DMS114 treated with DMSO at 0.1 percent for 48 hours (cell line): ENCODE data around the gene ACSS1.

ENCODE experiments used
- DNase-seq: peaks from one replicate; lab custom pipeline; 2025; ENCODE audit not compliant: unreplicated experiment; lab: John Stamatoyannopoulos, UW

Gene ACSS1

GRCh38 chr20:25033265-25033923 lies 24.5 kb downstream of the ACSS1 start:
- DNase-seq = no peak

DNA sequence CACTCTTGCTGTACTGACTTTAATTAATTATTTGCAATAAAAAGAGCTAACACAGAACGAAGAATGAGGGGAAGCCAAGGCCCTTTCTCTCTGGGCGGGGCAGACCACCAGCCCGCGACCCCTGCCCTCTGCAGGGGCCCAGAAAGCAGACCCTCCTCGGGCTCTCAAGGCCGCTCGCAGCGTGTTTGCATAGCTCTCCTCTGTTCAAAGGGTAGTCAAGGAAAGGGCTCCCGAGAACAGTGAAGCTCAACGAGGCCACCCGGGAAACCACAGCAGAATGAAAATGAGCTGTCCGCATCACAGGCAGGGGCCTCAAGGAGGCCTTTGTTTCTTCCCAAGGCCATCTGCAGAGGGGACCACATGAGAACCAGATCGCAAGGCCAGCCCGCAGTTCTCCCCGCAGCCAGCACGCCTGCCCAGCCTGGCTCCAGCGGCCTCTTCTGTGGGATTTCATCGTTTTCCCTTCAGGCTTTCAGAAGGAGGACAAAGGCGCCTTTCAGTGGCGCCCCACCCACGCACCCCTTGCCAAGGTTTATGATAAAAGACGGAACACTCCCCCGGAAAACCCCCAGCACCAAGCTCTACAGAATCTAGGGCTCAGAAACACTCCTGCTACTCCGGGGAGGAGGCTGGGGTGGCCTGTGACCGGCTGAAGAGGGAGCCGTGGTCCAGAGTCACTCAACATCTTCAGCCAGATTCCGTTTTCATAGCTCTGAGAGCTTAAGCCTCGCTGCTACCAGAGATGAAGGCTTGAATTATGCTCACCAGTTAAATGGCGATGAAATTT lies 25.3 kb downstream of the ACSS1 start:
- no peak for DNase-seq

GRCh38 chr20:25032065-25032477 lies 25.9 kb downstream of the ACSS1 start:
- no peak for DNase-seq

GRCh38 chr20:25031241-25031640 lies 26.7 kb downstream of the ACSS1 start:
- DNase-seq = no peak

GRCh38 chr20:25030649-25031207 lies 27.2 kb downstream of the ACSS1 start:
- no peak for DNase-seq

DNA sequence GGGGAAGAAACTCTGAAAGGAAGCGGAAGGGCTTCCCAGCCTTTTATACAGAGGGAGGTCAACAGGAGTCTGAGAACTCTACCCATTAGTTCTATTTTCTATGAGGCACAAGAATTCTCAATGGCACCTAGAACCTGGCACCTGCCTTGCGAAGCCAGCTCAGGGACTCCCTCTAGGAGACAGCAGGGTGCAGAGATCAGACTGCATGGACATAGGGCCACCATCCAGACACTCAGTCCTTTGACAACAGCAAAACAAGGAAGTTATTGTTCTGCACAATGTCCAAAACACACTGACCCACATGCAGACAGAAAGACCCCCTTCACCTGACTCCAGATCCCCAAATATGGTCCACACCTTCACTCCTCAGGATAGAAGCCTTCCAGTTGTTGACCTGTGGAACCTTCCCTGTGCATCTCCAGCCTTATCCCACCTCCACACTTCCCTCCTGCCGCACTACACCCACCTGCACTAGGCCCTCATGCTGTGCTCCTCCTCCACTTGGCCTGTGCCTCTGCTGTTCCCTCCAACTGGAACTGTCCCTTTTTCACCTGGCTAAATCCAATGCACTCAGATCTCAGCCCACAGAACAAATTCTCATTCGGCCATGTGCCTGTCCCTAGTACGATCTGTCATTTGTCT lies 27.8 kb downstream of the ACSS1 start:
- no peak for DNase-seq

DNA sequence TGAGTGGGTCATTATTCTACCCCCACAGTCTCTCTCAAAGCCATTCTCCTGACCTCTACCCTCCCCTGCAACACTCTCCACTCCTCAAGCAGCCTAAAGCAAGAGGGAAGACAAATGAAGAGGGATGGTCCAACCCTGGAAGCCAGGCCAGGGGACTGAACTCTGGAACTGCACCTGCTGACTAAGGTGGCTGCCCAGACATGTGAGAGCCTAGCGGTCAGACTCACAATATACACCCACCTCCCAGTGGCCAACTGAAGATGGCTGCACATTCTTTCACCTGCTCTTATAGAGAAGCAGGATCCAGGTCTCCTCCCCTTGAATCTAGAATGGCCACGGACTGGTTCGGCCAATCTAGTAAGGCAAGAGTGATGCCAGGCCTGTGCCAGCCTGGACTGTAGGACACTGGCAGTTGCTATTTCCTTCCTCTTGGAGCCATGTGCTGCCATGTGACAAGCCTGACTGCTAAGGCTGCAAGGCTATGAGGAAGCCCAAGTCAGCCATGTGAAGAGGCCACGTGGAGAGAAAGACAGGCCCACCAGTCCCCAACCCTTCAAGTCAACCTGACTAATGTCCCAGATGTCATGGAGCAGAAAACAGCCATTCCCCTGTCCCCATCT lies 31.8 kb downstream of the ACSS1 start:
- DNase-seq = no peak

GRCh38 chr20:25025091-25025861 lies 32.7 kb downstream of the ACSS1 start:
- no peak for DNase-seq

- no peak for DNase-seq
Observed at GRCh38 chr20:25024171-25024570, 33.8 kb downstream of the ACSS1 start.

- DNase-seq = no peak
Observed at GRCh38 chr20:25023356-25023755, 34.6 kb downstream of the ACSS1 start.

DNA sequence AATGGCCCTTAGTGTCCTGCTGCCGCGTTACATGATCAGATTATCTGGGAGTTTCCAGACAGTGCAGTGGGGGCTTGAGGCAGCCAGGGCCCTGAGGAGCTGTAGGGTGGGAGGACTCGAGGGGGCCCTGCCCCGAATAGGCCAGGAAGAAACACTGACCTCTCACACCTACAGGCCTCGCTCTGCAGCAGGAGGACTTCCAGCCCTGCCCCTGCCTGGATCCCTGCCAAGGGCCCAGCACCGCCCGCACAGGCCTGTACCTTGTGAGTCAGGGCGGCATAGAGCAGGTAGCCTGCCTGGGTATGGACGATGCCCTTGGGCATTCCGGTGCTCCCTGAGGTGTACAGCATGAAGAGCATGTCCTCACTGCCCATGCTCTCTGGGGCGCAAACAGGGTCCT lies 35.3 kb downstream of the ACSS1 start:
- no peak for DNase-seq

GRCh38 chr20:25021336-25021735 lies 36.6 kb downstream of the ACSS1 start:
- DNase-seq = no peak

DNA sequence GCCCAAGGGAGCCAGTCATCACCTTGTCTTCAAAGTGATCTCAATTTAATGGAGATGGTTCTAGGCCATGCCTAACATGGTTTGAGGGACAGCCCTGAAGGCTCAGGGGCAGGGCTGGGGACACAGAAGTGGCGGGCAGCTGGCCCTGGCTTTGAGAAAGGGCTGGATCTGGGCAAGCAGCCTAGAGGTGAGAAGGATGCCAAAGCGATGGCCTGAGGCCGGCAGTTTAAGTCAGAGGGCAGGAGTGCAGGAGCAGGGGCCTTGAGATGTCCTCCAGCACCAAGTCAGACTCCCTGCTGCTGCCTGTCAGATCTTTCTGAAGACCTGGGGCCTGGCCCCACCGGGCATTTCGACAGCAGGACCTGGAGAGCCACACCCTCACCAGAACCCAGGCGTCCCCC lies 37.0 kb downstream of the ACSS1 start:
- DNase-seq = no peak

DNA sequence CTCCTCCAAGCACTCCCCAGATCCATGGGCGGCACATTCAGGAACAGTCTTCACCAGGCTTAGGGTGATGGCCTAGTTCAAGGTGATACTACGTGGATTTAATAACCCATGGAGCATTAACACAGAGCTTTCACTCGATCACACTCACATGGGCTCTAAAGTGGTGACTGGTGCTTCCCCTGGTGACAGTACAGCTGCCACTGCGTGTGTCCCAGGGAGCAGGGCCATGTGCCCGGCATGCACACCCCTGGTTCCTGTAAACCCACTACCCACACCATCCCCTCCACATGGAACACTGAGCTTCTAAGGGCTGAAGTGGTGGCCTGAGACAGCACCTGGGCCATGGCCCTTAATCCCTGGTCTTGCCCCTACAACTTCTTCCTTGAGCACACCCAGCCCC lies 37.6 kb downstream of the ACSS1 start:
- DNase-seq = no peak

DNA sequence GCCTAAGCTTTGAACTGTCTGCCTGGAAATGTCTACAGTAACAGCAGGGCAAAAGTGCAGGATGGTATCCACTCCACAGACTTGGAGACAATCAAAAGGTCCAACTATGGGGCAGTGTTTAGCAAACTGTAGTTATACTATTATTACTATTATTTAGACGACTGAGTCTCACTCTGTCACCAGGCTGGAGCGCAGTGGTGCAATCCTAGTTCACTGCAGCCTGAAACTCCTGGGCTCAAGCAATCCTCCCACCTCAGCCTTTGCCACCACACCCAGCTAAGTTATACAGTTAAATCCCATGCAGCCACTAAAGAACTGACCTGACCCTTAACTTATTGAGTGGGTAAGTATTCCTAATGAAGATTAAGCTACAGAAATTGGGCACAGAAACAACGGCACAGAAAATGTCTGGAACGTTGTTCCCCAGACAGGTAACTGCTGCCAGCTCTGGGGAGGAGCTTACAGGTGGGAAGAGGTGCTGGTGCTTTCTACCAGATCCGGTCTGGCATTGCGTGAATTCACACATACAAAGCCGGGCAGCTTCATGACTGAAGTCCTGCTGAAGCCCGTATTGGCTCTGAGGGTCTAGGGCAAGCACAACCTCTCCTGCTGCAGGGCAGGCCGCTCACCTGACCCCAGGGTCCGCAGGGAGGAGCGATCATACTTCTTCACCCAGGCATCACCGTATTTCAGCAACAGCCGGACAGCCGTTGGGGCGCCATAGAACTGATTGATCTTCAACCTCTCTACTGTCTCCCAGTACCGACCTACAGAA lies 38.4 kb downstream of the ACSS1 start:
- DNase-seq = no peak

- no peak for DNase-seq
Observed at GRCh38 chr20:25018841-25019240, 39.1 kb downstream of the ACSS1 start.

DNA sequence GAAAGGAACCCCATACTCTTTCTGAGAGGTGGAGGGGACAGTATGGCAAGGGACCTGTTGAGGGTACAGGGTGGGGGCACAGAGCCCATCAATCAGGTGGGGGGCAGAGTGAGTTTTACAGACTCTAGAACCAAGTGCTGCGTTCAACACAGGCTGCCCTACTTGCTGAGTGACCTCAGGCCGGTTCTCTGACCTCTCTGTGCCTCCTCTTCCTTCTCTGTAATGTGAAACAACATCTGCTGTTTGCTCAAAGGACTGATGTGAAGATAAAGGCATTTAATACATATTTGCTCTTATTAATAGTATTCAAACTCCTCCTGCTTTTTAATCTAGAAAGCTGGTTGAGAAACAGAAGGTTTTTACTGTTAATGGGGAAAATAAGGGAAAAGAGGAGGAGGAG lies 39.5 kb downstream of the ACSS1 start:
- no peak for DNase-seq

DNA sequence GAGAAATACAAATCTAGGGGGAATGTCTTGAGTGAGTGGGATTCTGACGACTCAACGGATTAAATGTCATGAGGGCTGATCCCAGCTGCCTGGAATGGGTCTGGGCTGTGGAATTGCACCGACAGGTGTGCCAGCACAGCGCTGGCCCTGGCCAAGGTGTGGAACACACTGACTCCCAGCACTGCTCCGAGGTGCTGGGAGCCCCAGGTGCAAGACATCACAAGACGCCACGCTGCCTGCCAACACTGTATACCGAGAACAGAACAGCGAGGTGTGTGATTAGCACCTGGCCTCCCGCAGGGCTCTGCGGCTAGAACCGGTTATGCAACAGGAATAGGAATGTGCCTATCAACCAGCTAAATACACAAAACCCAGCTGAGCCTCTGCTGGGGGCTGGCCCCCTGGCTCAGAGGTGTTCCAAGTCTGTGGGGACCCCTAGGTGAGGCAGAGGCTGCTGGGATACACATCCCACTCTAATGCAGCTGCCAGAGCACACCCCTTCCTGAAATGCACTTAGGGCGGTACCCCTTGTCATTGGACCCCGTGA lies 40.6 kb downstream of the ACSS1 start:
- DNase-seq = no peak

GRCh38 chr20:25016471-25016870 lies 41.5 kb downstream of the ACSS1 start:
- no peak for DNase-seq

DNA sequence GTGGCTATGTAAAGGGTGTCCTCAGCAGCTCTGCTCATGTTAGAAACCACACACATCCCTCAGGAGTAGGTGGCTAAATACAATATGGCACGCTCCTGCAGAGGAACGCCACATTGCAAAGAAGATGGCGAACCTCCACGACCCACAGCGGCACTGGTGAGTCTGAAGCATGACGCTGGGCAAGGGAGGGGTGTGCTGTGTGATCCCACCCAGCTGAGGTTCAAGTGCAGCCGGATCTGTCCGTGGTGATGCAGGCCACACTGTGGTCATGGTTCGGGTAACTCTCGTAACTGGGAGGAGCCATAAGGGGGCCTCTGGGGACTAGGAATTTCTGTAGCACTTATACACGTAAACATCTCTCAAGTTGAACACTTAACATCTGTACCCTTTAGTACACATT lies 42.0 kb downstream of the ACSS1 start:
- no peak for DNase-seq
